SU-DHL-6 (cell line): ENCODE data around the gene ISG20L2.

ENCODE experiments used
- EZH2phosphoT487 ChIP-seq: fragments of 200-600 bp; sonication (generic), shearing (Covaris generic); conservative IDR thresholded peaks from 2 replicates; pipeline ENCODE4 v1.6.1; 2018; ENCODE audit warnings: mild to moderate bottlenecking, antibody characterized with exemption, low read length, moderate library complexity, mixed read lengths
- TF ChIP-seq, protein P1 (sequence below): fragments of 200-600 bp; sonication (generic); IDR thresholded peaks from one replicate; pipeline ENCODE4 v1.5.1; 2017; ENCODE audit warnings: antibody characterized with exemption, mild to moderate bottlenecking, low read length, moderate library complexity; ENCODE audit not compliant: insufficient read depth, poor library complexity, severe bottlenecking

DNA sequence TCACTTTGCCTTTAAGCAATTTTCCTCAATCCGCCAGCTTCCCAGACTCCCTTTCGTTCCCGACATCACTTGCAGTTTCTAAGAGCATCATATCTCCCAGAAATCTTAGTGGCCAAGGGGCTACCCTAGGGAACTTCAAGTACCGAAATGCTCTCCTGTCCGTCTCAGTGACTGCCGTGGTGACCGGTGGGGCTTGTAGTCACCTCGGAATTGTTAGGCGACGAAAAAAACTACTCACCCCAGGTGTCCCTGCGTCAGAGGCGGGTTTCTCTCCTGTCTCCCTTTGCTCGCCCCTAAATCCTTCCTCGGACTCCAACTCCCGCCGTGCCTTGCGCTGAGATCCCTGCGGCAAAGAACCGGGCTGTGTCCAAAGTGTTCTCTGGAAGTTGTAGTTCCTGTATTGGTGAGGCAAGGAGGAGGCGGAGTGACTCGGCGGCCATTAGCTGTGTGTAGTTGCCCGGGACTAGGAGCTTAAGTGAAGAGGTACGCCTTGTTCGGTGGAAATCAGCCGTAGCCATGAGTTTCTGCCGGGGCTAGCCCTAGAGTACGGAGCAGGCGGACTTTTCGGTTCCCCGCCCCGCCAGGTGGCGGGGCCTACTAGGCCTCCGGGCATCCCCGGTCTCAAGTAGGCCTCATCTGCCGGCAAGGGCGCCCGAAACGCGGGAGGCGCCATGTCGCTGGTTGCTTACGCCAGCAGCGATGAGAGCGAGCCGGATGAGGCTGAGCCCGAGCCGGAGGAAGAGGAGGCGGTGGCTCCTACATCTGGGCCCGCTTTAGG, 38.7 kb upstream of the ISG20L2 start, which contains the start of gene PRCC:
- TF ChIP-seq, protein P1, sequence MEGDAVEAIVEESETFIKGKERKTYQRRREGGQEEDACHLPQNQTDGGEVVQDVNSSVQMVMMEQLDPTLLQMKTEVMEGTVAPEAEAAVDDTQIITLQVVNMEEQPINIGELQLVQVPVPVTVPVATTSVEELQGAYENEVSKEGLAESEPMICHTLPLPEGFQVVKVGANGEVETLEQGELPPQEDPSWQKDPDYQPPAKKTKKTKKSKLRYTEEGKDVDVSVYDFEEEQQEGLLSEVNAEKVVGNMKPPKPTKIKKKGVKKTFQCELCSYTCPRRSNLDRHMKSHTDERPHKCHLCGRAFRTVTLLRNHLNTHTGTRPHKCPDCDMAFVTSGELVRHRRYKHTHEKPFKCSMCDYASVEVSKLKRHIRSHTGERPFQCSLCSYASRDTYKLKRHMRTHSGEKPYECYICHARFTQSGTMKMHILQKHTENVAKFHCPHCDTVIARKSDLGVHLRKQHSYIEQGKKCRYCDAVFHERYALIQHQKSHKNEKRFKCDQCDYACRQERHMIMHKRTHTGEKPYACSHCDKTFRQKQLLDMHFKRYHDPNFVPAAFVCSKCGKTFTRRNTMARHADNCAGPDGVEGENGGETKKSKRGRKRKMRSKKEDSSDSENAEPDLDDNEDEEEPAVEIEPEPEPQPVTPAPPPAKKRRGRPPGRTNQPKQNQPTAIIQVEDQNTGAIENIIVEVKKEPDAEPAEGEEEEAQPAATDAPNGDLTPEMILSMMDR, result no peak
- no peak for TF ChIP-seq EZH2phosphoT487
